Measurements from ENCODE around the gene PTGR3. TPM values are rescaled to one million over a fixed set of nuclear protein-coding genes. Genes with fewer than 3 reads are reported as not detected.
A peak's percentile ranks its signal among the peaks of the same experiment; 100 is the strongest.

Gene PTGR3
- total RNA-seq (10 to 100 TPM in 8 of 9 donors, 1 to 10 TPM in 1; 8.8 to 40.2 (median 23.2) TPM), polyA plus RNA-seq (10 to 100 TPM in 1 of 3 donors, 1 to 10 TPM in 2; 9.6 to 16.3 (median 9.9) TPM)
- long read RNA-seq, donor 1, full-length matches to known transcripts, result 6 of 6 reads
- long read RNA-seq, donor 1, partial matches to known transcripts, result 0 of 6 reads
- long read RNA-seq, donor 1, other reads (novel, unspliced or antisense), result 0 of 6 reads
- long read RNA-seq, donor 2, full-length matches to known transcripts, result 6 of 6 reads
- long read RNA-seq, donor 2, partial matches to known transcripts, result 0 of 6 reads
- long read RNA-seq, donor 2, other reads (novel, unspliced or antisense), result 0 of 6 reads
- long read RNA-seq, donor 3, full-length matches to known transcripts, result 8 of 8 reads
- long read RNA-seq, donor 3, partial matches to known transcripts, result 0 of 8 reads
- long read RNA-seq, donor 3, other reads (novel, unspliced or antisense), result 0 of 8 reads
- long read RNA-seq, donor 4, full-length matches to known transcripts, result 2 of 2 reads
- long read RNA-seq, donor 4, partial matches to known transcripts, result 0 of 2 reads
- long read RNA-seq, donor 4, other reads (novel, unspliced or antisense), result 0 of 2 reads
- long read RNA-seq, donor 5, full-length matches to known transcripts, result 35 of 40 reads
- long read RNA-seq, donor 5, partial matches to known transcripts, result 0 of 40 reads
- long read RNA-seq, donor 5, other reads (novel, unspliced or antisense), result 5 of 40 reads
- long read RNA-seq, donor 6, partial matches to known transcripts, result 0 of 2 reads
- long read RNA-seq, donor 6, other reads (novel, unspliced or antisense), result 2 of 2 reads
- long read RNA-seq, donor 7, full-length matches to known transcripts, result 3 of 3 reads
- long read RNA-seq, donor 7, partial matches to known transcripts, result 0 of 3 reads
- long read RNA-seq, donor 7, other reads (novel, unspliced or antisense), result 0 of 3 reads
- long read RNA-seq, donor 8, full-length matches to known transcripts, result 12 of 26 reads
- long read RNA-seq, donor 8, partial matches to known transcripts, result 14 of 26 reads
- long read RNA-seq, donor 8, other reads (novel, unspliced or antisense), result 0 of 26 reads
- long read RNA-seq, donor 9, full-length matches to known transcripts, result 5 of 5 reads
- long read RNA-seq, donor 9, partial matches to known transcripts, result 0 of 5 reads
- long read RNA-seq, donor 9, other reads (novel, unspliced or antisense), result 0 of 5 reads
- long read RNA-seq, donor 10, full-length matches to known transcripts, result 4 of 4 reads
- long read RNA-seq, donor 10, partial matches to known transcripts, result 0 of 4 reads
- long read RNA-seq, donor 10, other reads (novel, unspliced or antisense), result 0 of 4 reads

GRCh38 chr18:75209129-75209950 lies at the start of gene PTGR3:
Gene PTGR3 (minus strand): TSS chr18:75209139. CDS start chr18:75209058, 81 bp downstream.
- TF ChIP-seq CTCF (IDR thresholded peaks at IDR 0.05) (peak in 1 of 6 experiments; percentile 11), POLR2A (IDR thresholded peaks at IDR 0.05) (peak in 1 of 2 donors; percentile 73)
- Histone ChIP-seq H3K27ac (peak within 1 kb of the TSS; percentile 90 to 99 (median 93)), H3K36me3 (replicated peaks in 1 of 2) (no peaks in the 10 kb centered on the region), H3K4me1 (replicated peaks in 1 of 2) (peaks cover 28 to 55% of the 10 kb centered on the region in 2 donors), H3K9me3 (replicated peaks in 1 of 3) (no peaks in the 10 kb centered on the region), H3K27me3 (no peaks in the 10 kb centered on the region), H3K4me3 (peak within 1 kb of the TSS; percentile 57 to 96 (median 88))
- intact Hi-C loops (cut with DNase I), result no loop called here
- 1 to 2% (median 1%) methylated on average over 10 to 85 of the region's 88 CpGs for WGBS, 4 donors
- DNase-seq, result peak; percentile 88 to 94 (median 92)

GRCh38 chr18:75257605-75258004 lies 48.7 kb upstream of the PTGR3 start:
- 87 to 96% (median 91%) methylated on average over 11 to 14 of the region's 14 CpGs for WGBS, 4 donors
- intact Hi-C loops (cut with DNase I), result no loop called here
- peaks cover 10 to 49% of the 10 kb centered on the region in 2 donors for H3K4me1 ChIP-seq (replicated peaks in 1 of 2)
- no peak for TF ChIP-seq POLR2A (IDR thresholded peaks at IDR 0.05)
- TF ChIP-seq CTCF (IDR thresholded peaks at IDR 0.05), result no peak
- H3K27ac ChIP-seq, result peak overlapping the region in 1 of 5 donors; percentile 9
- H3K4me3 ChIP-seq, result no peak overlapping the region
- H3K9me3 ChIP-seq (replicated peaks in 1 of 3), result no peaks in the 10 kb centered on the region
- peak in 1 of 7 donors; percentile 63 for DNase-seq
- no peaks in the 10 kb centered on the region for H3K36me3 ChIP-seq (replicated peaks in 1 of 2)
- no peaks in the 10 kb centered on the region for H3K27me3 ChIP-seq

- intact Hi-C loops (cut with DNase I), result no loop called here
- H3K4me1 ChIP-seq (replicated peaks in 1 of 2), result peaks cover 17 to 61% of the 10 kb centered on the region in 2 donors
- H3K4me3 ChIP-seq, result no peak overlapping the region
- no peak for DNase-seq
- no peaks in the 10 kb centered on the region for H3K36me3 ChIP-seq (replicated peaks in 1 of 2)
- H3K27me3 ChIP-seq, result no peaks in the 10 kb centered on the region
- no peaks in the 10 kb centered on the region for H3K9me3 ChIP-seq (replicated peaks in 1 of 3)
- H3K27ac ChIP-seq, result no peak overlapping the region
- TF ChIP-seq CTCF (IDR thresholded peaks at IDR 0.05), result no peak
- no peak for TF ChIP-seq POLR2A (IDR thresholded peaks at IDR 0.05)
These were observed 47.4 kb upstream of the PTGR3 start for GRCh38 chr18:75256376-75256775.
